Liver (tissue), 9 donors: Measurements from ENCODE around the gene SMAD6. TPM values are rescaled to one million over a fixed set of nuclear protein-coding genes. Genes with fewer than 3 reads are reported as not detected.

Experiments used
- DNase-seq: peaks from one replicate; pipeline ENCODE4 v3.0.0-alpha.2; 2017; ENCODE audit warnings: low spot score
- H3K27ac ChIP-seq, 2 donors: one replicate each; pipeline ENCODE4 v1.7.0; 2013; ENCODE audit warnings: inconsistent platforms in 2 of 2, low read length in 2 of 2, control low read depth in 1 of 2, low read depth in 1 of 2, mild to moderate bottlenecking in 1 of 2
- H3K27me3 ChIP-seq, 4 donors: one replicate each; pipeline versions ENCODE4 v1.6.1 to v1.7.0; 2013; ENCODE audit warnings: low read length in 3 of 4, inconsistent platforms in 1 of 4, mild to moderate bottlenecking in 1 of 4, moderate library complexity in 1 of 4; ENCODE audit not compliant: control insufficient read depth in 4 of 4, insufficient read depth in 4 of 4
- H3K36me3 ChIP-seq, 4 donors: one replicate each; pipeline versions ENCODE4 v1.6.1 to v1.7.0; 2013; ENCODE audit warnings: low read length in 3 of 4, mild to moderate bottlenecking in 3 of 4, low read depth in 1 of 4, moderate library complexity in 1 of 4; ENCODE audit not compliant: control insufficient read depth in 4 of 4, insufficient read depth in 3 of 4
- H3K4me1 ChIP-seq, 4 donors: one replicate each; pipeline versions ENCODE4 v1.6.1 to v1.7.0; 2013; ENCODE audit warnings: low read length in 3 of 4, mild to moderate bottlenecking in 3 of 4, moderate library complexity in 1 of 4; ENCODE audit not compliant: control insufficient read depth in 4 of 4, insufficient read depth in 4 of 4
- H3K4me3 ChIP-seq, 3 donors: one replicate each; pipeline versions ENCODE4 v1.6.1 to v1.7.0; 2013; ENCODE audit warnings: low read length in 3 of 3, control low read depth in 1 of 3, low read depth in 1 of 3, mild to moderate bottlenecking in 1 of 3
- H3K9ac ChIP-seq, 2 donors: one replicate each; pipeline ENCODE4 v1.7.0; 2013; ENCODE audit warnings: low read length in 2 of 2, mild to moderate bottlenecking in 2 of 2, moderate library complexity in 2 of 2, control low read depth in 1 of 2, low read depth in 1 of 2
- H3K9me3 ChIP-seq, 4 donors: one replicate each; pipeline versions ENCODE4 v1.6.1 to v1.7.0; 2013; ENCODE audit warnings: low read length in 3 of 4; ENCODE audit not compliant: control insufficient read depth in 4 of 4
- ATF3 ChIP-seq: IDR thresholded peaks from 2 replicates; pipeline ENCODE4 v1.6.1; 2016; ENCODE audit warnings: antibody characterized with exemption
- CTCF ChIP-seq: fragments of 150-350 bp; IDR thresholded peaks from 2 replicates; pipeline ENCODE4 v1.5.1; 2017; ENCODE audit warnings: improper control_type of control experiment, low read depth, low read length; ENCODE audit not compliant: missing input control
- FOXA1 ChIP-seq: IDR thresholded peaks from 2 replicates; pipeline ENCODE4 v1.6.1; 2016; ENCODE audit warnings: antibody characterized with exemption
- FOXA2 ChIP-seq: IDR thresholded peaks from 2 replicates; pipeline ENCODE4 v1.6.1; 2016; ENCODE audit warnings: antibody characterized with exemption
- GABPA ChIP-seq, 2 donors: IDR thresholded peaks in 1 of 2; conservative IDR thresholded peaks in 1 of 2; 2 replicates each; pipeline ENCODE4 v1.6.1; 2016; ENCODE audit warnings: antibody characterized with exemption in 2 of 2, mild to moderate bottlenecking in 1 of 2, moderate library complexity in 1 of 2
- HNF4A ChIP-seq, 2 donors: conservative IDR thresholded peaks; 2 replicates each; pipeline ENCODE4 v1.6.1; 2016; ENCODE audit warnings: antibody characterized with exemption in 2 of 2, mild to moderate bottlenecking in 2 of 2
- JUND ChIP-seq, 2 donors: IDR thresholded peaks; 2 replicates each; pipeline ENCODE4 v1.6.1; 2016; ENCODE audit warnings: antibody characterized with exemption in 2 of 2
- MAX ChIP-seq: IDR thresholded peaks from 2 replicates; pipeline ENCODE4 v1.6.1; 2016; ENCODE audit warnings: antibody characterized with exemption
- RAD21 ChIP-seq, 2 donors: IDR thresholded peaks; 2 replicates each; pipeline ENCODE4 v1.6.1; 2016; ENCODE audit warnings: antibody characterized with exemption in 2 of 2, mild to moderate bottlenecking in 2 of 2
- REST ChIP-seq: IDR thresholded peaks from 2 replicates; pipeline ENCODE4 v1.6.1; 2016; ENCODE audit warnings: antibody characterized with exemption, mild to moderate bottlenecking
- RXRA ChIP-seq, 2 donors: IDR thresholded peaks; 2 replicates each; pipeline ENCODE4 v1.6.1; 2017 to 2018; ENCODE audit warnings: antibody characterized with exemption in 2 of 2, mild to moderate bottlenecking in 1 of 2
- SP1 ChIP-seq: IDR thresholded peaks from 2 replicates; pipeline ENCODE4 v1.6.1; 2018; ENCODE audit warnings: antibody characterized with exemption, mild to moderate bottlenecking
- TAF1 ChIP-seq: conservative IDR thresholded peaks from 2 replicates; pipeline ENCODE4 v1.6.1; 2016; ENCODE audit warnings: antibody characterized with exemption, mild to moderate bottlenecking
- YY1 ChIP-seq: IDR thresholded peaks from 2 replicates; pipeline ENCODE4 v1.6.1; 2016; ENCODE audit warnings: antibody characterized with exemption, mild to moderate bottlenecking
- WGBS: extraction: QIAGEN DNeasy Blood & Tissue Kit; methylation state at CpG from one replicate; pipeline ENCODE4 v1.1.7; 2013; 5-methylcytosine and 5-hydroxymethylcytosine counted together
- polyA plus RNA-seq, 2 donors: library from polyadenylated mRNA; stranded (reverse) in 1 of 2; unstranded in 1 of 2; fragments of 200-250 nt in 1 of 2; fragments of >200 nt in 1 of 2; fragmentation: Nextera tagmentation in 1 of 2; extraction: Ambion mirVana in 1 of 2; gene quantifications; one replicate each; pipeline versions ENCODE4 v1.2.1 to v1.2.3, GENCODE V29; 2013 to 2015
- total RNA-seq, 2 donors: library from RNA; depleted of rRNA; stranded (reverse); fragments of >200 nt; gene quantifications; one replicate each; pipeline ENCODE4 v1.2.3, GENCODE V29; 2014
- donor health status: healthy.
- donor health status: healthy.
- donor health status: healthy.
- donor health status: healthy.
- donor health status: healthy.

Gene SMAD6
- total and polyA plus RNA-seq, 4 donors = 1.2 to 15.1 (median 11.0) TPM

- no peak for TF ChIP-seq MAX
- no peak for TF ChIP-seq FOXA2
Measured at GRCh38 chr15:66771351-66771650, 69.3 kb downstream of the SMAD6 start (continued).

GRCh38 chr15:66772604-66773128 lies 70.6 kb downstream of the SMAD6 start:
- WGBS = 46% methylated on average over 7 of the region's 7 CpGs
- Histone ChIP-seq H3K27me3 (no peaks in the 10 kb centered on the region), H3K27ac (peak overlapping the region in 1 of 2 donors; percentile 21), H3K4me3 (no peak overlapping the region), H3K4me1 (peaks cover 11 to 44% (median 39%) of the 10 kb centered on the region in 4 donors), H3K36me3 (no peaks in the 10 kb centered on the region), H3K9ac (no peak overlapping the region), H3K9me3 (no peaks in the 10 kb centered on the region)
- no peak for TF ChIP-seq FOXA1
- no peak for TF ChIP-seq FOXA2
- TF ChIP-seq HNF4A (conservative IDR thresholded peaks at IDR 0.05) = peak; percentile 62 to 66
- no peak for TF ChIP-seq RAD21 (IDR thresholded peaks at IDR 0.05)
- no peak for TF ChIP-seq ATF3
- no peak for TF ChIP-seq MAX
- no peak for DNase-seq

- no peaks in the 10 kb centered on the region for H3K9me3 ChIP-seq
- no peaks in the 10 kb centered on the region for H3K36me3 ChIP-seq
- peaks cover 11 to 42% (median 37%) of the 10 kb centered on the region in 4 donors for H3K4me1 ChIP-seq
- TF ChIP-seq SP1 (no peak), RXRA (IDR thresholded peaks at IDR 0.05) (no peak), GABPA (IDR thresholded peaks at IDR 0.05 in 1 of 2, conservative IDR thresholded peaks at IDR 0.05 in 1 of 2) (no peak), REST (no peak), FOXA1 (no peak), TAF1 (no peak), YY1 (no peak), FOXA2 (no peak), RAD21 (IDR thresholded peaks at IDR 0.05) (no peak), JUND (IDR thresholded peaks at IDR 0.05) (no peak), ATF3 (no peak), CTCF (no peak), MAX (no peak)
- 41% methylated on average over 12 of the region's 12 CpGs for whole genome bisulfite sequencing
- no peaks in the 10 kb centered on the region for H3K27me3 ChIP-seq
- no peak for DNase-seq
- peak overlapping the region; percentile 2 to 8 for H3K27ac ChIP-seq
- no peak overlapping the region for H3K4me3 ChIP-seq
- H3K9ac ChIP-seq = no peak overlapping the region
Measured at GRCh38 chr15:66773129-66773873, 71.3 kb downstream of the SMAD6 start.
